PC-9 (cell line): ENCODE results near the gene ZNF646. TPM values are rescaled to one million over a fixed set of nuclear protein-coding genes. Genes with fewer than 3 reads are reported as not detected.

Experiments used
- BruUV-seq: library from RNA; stranded (reverse); fragments of 400-500 nt; replicated peaks from 2 replicates; lab custom pipeline; 2021; lab: Mats Ljungman, UMichigan
- CTCF ChIA-PET: fragments of 300-600 bp; sonication (Branson Sonifier 250); formaldehyde crosslinking; loops from one replicate; lab custom pipeline; 2022; ENCODE audit warnings: antibody characterized with exemption; lab: Charles Lee
- POLR2A ChIA-PET: fragments of 300-600 bp; sonication (Branson Sonifier 250); formaldehyde crosslinking; loops from one replicate; lab custom pipeline; 2022; ENCODE audit warnings: antibody characterized with exemption; ENCODE audit not compliant: unreplicated experiment; lab: Charles Lee
- DNase-seq, 2 experiments: peaks; one replicate each; pipeline versions ENCODE4 v3.0.0 to v3.0.0-alpha.2; 2015 to 2022; ENCODE audit warnings: mixed read lengths in 1 of 2
- H2AFZ ChIP-seq: fragments of 200-600 bp; sonication (generic); 2 replicates; pipeline ENCODE4 v1.8.1; 2017; ENCODE audit warnings: antibody characterized with exemption
- H3F3A ChIP-seq: fragments of 200-600 bp; sonication (generic); 2 replicates; pipeline ENCODE4 v1.8.1; 2017; ENCODE audit warnings: antibody characterized with exemption, mild to moderate bottlenecking, low read depth; ENCODE audit not compliant: insufficient read depth
- H3K27ac ChIP-seq: fragments of 200-600 bp; sonication (generic); 2 replicates; pipeline ENCODE4 v1.6.1; 2016; ENCODE audit warnings: mixed run types
- H3K27me3 ChIP-seq: fragments of 200-600 bp; sonication (generic); 2 replicates; pipeline ENCODE4 v1.6.1; 2016; ENCODE audit warnings: low read depth, mixed run types; ENCODE audit not compliant: insufficient read depth
- H3K36me3 ChIP-seq: fragments of 200-600 bp; sonication (generic); 2 replicates; pipeline ENCODE4 v1.6.1; 2016; ENCODE audit warnings: low read depth, mixed run types
- H3K4me1 ChIP-seq: fragments of 200-600 bp; sonication (generic); replicated peaks from 2 replicates; pipeline ENCODE4 v1.6.1; 2016; ENCODE audit warnings: mixed run types; ENCODE audit not compliant: insufficient read depth
- H3K4me2 ChIP-seq: fragments of 200-600 bp; sonication (generic); 2 replicates; pipeline ENCODE4 v1.6.1; 2017; ENCODE audit warnings: mixed run types
- H3K4me3 ChIP-seq: fragments of 200-600 bp; sonication (generic); 2 replicates; pipeline ENCODE4 v1.6.1; 2016; ENCODE audit warnings: mixed run types
- H3K79me2 ChIP-seq: fragments of 200-600 bp; sonication (generic); 2 replicates; pipeline ENCODE4 v1.6.1; 2017; ENCODE audit warnings: low read depth, mixed run types
- H3K9me2 ChIP-seq: fragments of 200-600 bp; sonication (generic); 2 replicates; pipeline ENCODE4 v1.8.1; 2017; ENCODE audit warnings: mild to moderate bottlenecking; ENCODE audit not compliant: insufficient read depth
- H3K9me3 ChIP-seq: fragments of 200-600 bp; sonication (generic); 2 replicates; pipeline ENCODE4 v1.8.1; 2016; ENCODE audit warnings: low read depth; ENCODE audit not compliant: insufficient read depth
- H4K20me1 ChIP-seq: fragments of 200-600 bp; sonication (generic); 2 replicates; pipeline ENCODE4 v1.8.1; 2017; ENCODE audit not compliant: insufficient read depth
- EZH2 ChIP-seq: fragments of 200-600 bp; sonication (generic); IDR thresholded peaks from 2 replicates; pipeline ENCODE4 v1.8.0; 2017; ENCODE audit warnings: antibody characterized with exemption, low read depth
- intact Hi-C: fragments of 100-400 bp; cut with micrococcal nuclease; formaldehyde crosslinking; loops from one replicate; pipeline ENCODE4 v1.10.0; 2022; ENCODE audit not compliant: unreplicated experiment
- total RNA-seq: library from RNA; stranded (reverse); gene quantifications from 2 replicates; pipeline ENCODE4 v1.2.3, GENCODE V29; 2021
- TF ChIP-seq, protein P1 (sequence below): fragments of 200-600 bp; sonication (generic); conservative IDR thresholded peaks from 2 replicates; pipeline ENCODE4 v1.6.1; 2017; ENCODE audit warnings: mixed run types, antibody characterized with exemption, mild to moderate bottlenecking, moderate library complexity

The ZNF646 gene
- total RNA-seq, 1 experiment from 2014 or later: 25.4 TPM

DNA sequence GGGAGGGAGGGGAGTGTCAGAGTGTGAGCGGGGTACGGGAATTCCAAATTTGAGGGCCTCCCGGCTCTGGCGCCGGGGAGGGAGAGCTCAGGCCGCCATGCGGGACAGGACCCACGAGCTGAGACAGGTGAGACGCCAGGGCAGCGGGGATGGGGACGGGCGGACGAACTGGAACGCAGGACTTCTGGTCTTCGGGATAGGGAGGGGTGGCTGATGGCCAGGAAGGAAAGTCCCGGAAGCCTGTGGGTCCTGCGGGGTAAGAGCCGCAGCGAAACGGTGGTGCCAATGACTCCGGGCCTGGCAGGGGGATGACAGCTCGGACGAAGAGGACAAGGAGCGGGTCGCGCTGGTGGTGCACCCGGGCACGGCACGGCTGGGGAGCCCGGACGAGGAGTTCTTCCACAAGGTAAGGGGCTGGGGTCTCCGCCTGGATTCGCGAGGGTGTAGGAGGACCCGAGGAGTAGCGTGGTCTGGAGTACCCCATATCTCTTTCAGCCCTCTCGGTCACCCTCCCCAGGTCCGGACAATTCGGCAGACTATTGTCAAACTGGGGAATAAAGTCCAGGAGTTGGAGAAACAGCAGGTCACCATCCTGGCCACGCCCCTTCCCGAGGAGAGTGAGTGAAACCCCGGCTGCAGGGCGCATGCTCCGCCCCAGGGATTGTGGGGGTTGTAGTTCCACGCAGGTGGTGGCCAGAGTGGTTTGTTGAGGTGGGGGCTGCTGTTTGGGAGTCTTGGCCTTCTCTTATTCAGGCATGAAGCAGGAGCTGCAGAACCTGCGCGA, 40.3 kb upstream of the ZNF646 start:
- Histone ChIP-seq H2AFZ (peak overlapping the region; percentile 98), H3K4me3 (peak overlapping the region; percentile 87), H3K27me3 (no peaks in the 10 kb centered on the region), H3K9me3 (no peaks in the 10 kb centered on the region), H3K36me3 (no peaks in the 10 kb centered on the region), H3F3A (peaks cover 12% of the 10 kb centered on the region; the same call in 1 of the 2 replicates), H4K20me1 (peaks cover 9% of the 10 kb centered on the region), H3K79me2 (peaks cover 19% of the 10 kb centered on the region), H3K4me1 (peaks cover 12% of the 10 kb centered on the region), H3K27ac (0 out of 2 replicates have a peak overlapping the region, but pooled peaks have one; percentile 10), H3K4me2 (peak overlapping the region; percentile 97), H3K9me2 (no peaks in the 10 kb centered on the region)
- ChIA-PET POLR2A (interaction anchor here (0.6 to 0.7 kb wide), 4 partner anchors 37 to 117 kb away, joined by 3 to 6 read pairs (median 4); partner anchors contain the start of gene KAT8), CTCF (interaction anchor here (0.6 kb wide), 2 partner anchors 229 to 353 kb away, joined by 3 to 5 read pairs; no protein-coding TSS in a partner anchor)
- no TSS peak for BruUV-seq
- intact Hi-C loops: loop anchor here (1.0 to 2.0 kb wide), 7 partner anchors 37 to 375 kb away; partner anchors contain the start of genes FBRS, HSD3B7, KAT8 and VKORC1
- TF ChIP-seq, protein P1, sequence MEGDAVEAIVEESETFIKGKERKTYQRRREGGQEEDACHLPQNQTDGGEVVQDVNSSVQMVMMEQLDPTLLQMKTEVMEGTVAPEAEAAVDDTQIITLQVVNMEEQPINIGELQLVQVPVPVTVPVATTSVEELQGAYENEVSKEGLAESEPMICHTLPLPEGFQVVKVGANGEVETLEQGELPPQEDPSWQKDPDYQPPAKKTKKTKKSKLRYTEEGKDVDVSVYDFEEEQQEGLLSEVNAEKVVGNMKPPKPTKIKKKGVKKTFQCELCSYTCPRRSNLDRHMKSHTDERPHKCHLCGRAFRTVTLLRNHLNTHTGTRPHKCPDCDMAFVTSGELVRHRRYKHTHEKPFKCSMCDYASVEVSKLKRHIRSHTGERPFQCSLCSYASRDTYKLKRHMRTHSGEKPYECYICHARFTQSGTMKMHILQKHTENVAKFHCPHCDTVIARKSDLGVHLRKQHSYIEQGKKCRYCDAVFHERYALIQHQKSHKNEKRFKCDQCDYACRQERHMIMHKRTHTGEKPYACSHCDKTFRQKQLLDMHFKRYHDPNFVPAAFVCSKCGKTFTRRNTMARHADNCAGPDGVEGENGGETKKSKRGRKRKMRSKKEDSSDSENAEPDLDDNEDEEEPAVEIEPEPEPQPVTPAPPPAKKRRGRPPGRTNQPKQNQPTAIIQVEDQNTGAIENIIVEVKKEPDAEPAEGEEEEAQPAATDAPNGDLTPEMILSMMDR: no peak
- TF ChIP-seq EZH2: no peak
- peak; percentile 66 to 91 for DNase-seq

DNA sequence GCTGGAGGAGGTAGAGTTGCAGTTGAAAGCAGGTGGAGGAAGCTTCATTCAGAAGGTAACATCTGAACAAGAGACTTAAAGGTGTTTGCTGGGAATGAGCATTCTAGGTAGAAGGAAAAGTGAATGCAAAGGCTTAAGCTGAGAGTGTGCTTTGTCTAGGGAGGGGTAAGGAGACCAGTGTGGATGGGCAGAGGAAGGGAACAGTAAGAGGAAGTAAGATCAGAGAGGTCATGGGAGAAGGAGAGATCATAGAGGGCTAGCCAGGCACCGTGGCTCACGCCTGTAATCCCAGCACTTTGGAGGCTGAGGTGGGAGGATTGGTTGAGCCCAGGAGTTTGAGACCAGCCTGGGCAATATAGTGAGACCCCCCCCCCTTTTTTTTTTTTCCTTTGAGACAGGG, 37.5 kb upstream of the ZNF646 start:
- peaks cover 19% of the 10 kb centered on the region for H3K79me2 ChIP-seq
- H3F3A ChIP-seq: peaks cover 12% of the 10 kb centered on the region; the same call in 1 of the 2 replicates
- no TSS peak for BruUV-seq
- H3K4me2 ChIP-seq: no peak overlapping the region
- ChIA-PET CTCF (no interaction called here), POLR2A (interaction anchor here (0.8 kb wide), 1 partner anchor 13 kb away, joined by 3 read pairs; no protein-coding TSS in a partner anchor)
- no peaks in the 10 kb centered on the region for H3K9me3 ChIP-seq
- H4K20me1 ChIP-seq: peaks cover 9% of the 10 kb centered on the region
- H3K4me3 ChIP-seq: no peak overlapping the region
- H3K27me3 ChIP-seq: no peaks in the 10 kb centered on the region
- no peaks in the 10 kb centered on the region for H3K36me3 ChIP-seq
- intact Hi-C loops: no loop called here
- TF ChIP-seq EZH2: no peak
- TF ChIP-seq, protein P1: no peak
- H3K4me1 ChIP-seq: peaks cover 12% of the 10 kb centered on the region
- H2AFZ ChIP-seq: no peak overlapping the region
- no peak for DNase-seq
- H3K9me2 ChIP-seq: no peaks in the 10 kb centered on the region
- H3K27ac ChIP-seq: no peak overlapping the region

DNA sequence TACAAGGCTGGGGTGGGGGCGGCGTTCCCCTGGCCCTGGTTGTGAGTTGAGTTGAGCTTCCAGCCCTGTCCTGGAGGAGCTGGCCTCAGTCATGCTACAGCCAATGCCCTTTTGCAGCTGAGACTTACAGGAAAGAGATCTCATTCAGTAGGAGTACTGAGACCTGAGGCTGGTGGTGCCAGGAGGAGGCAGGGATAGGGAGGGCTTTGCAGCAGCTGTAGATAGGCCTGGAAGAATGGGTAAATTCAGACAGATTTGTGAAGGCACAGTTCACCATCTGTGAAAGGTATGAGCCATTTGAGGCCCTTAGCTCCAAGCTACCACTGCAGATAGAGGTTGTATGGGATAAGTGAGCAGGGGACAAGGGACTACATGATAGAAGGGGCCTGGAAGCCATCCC, 35.2 kb upstream of the ZNF646 start:
- Histone ChIP-seq H3K4me2 (no peak overlapping the region), H3K79me2 (peaks cover 14% of the 10 kb centered on the region), H3F3A (peaks cover 7% of the 10 kb centered on the region; the same call in 1 of the 2 replicates), H3K36me3 (no peaks in the 10 kb centered on the region), H3K27me3 (no peaks in the 10 kb centered on the region), H3K4me1 (peaks cover 5% of the 10 kb centered on the region), H3K9me2 (no peaks in the 10 kb centered on the region), H3K9me3 (no peaks in the 10 kb centered on the region), H3K4me3 (no peak overlapping the region), H2AFZ (no peak overlapping the region), H4K20me1 (peaks cover 20% of the 10 kb centered on the region), H3K27ac (no peak overlapping the region)
- no peak for DNase-seq
- intact Hi-C loops: no loop called here
- TF ChIP-seq EZH2: no peak
- TF ChIP-seq, protein P1: no peak
- BruUV-seq: no TSS peak
- CTCF ChIA-PET: no interaction called here
- POLR2A ChIA-PET: no interaction called here
